ENCODE measurements around the gene LRIG1. TPM values are rescaled to one million over a fixed set of nuclear protein-coding genes. Genes with fewer than 3 reads are reported as not detected.

Gene LRIG1
- total RNA-seq, 2 donors from 2014 or later, result 28.2 to 39.1 TPM

- Mint-ChIP-seq H3K27ac (peak overlapping the region; percentile 39 to 69), H3K36me3 (peaks cover 16 to 52% of the 10 kb centered on the region in 2 donors), H3K9me3 (peaks cover 3 to 14% of the 10 kb centered on the region in 2 donors)
- no peak for DNase-seq (ENCODE audit: low spot score in 2 of 2)
- ATAC-seq, result no peak
Observed at GRCh38 chr3:66482018-66482404, 18.8 kb downstream of the LRIG1 start.

- Mint-ChIP-seq H3K9me3 (peaks cover 3 to 14% of the 10 kb centered on the region in 2 donors), H3K27ac (peak overlapping the region; percentile 69 to 92), H3K36me3 (peaks cover 16 to 46% of the 10 kb centered on the region in 2 donors)
- DNase-seq (ENCODE audit: low spot score in 2 of 2) (no peak), ATAC-seq (no peak)
Observed at GRCh38 chr3:66481071-66482017, 19.5 kb downstream of the LRIG1 start.

- Mint-ChIP-seq H3K36me3 (peaks cover 16 to 39% of the 10 kb centered on the region in 2 donors), H3K9me3 (peaks cover 3 to 14% of the 10 kb centered on the region in 2 donors), H3K27ac (peak overlapping the region; percentile 69 to 92)
- DNase-seq (ENCODE audit: low spot score in 2 of 2) (peak in 1 of 2 donors; percentile 34), ATAC-seq (peak; percentile 69 to 75)
Observed at GRCh38 chr3:66480666-66481065, 20.2 kb downstream of the LRIG1 start.

GRCh38 chr3:66479532-66479947 lies 21.3 kb downstream of the LRIG1 start:
- ATAC-seq (peak; percentile 64 to 66), DNase-seq (ENCODE audit: low spot score in 2 of 2) (no peak)
- Mint-ChIP-seq H3K36me3 (peaks cover 12 to 31% of the 10 kb centered on the region in 2 donors), H3K9me3 (peaks cover 3 to 11% of the 10 kb centered on the region in 2 donors), H3K27ac (peak overlapping the region; percentile 69 to 94)

GRCh38 chr3:66478960-66479359 lies 21.9 kb downstream of the LRIG1 start:
- peaks cover 3 to 11% of the 10 kb centered on the region in 2 donors for H3K9me3 Mint-ChIP-seq
- peak overlapping the region in 1 of 2 donors; percentile 69 for H3K27ac Mint-ChIP-seq
- peaks cover 12 to 25% of the 10 kb centered on the region in 2 donors for H3K36me3 Mint-ChIP-seq
- DNase-seq (ENCODE audit: low spot score in 2 of 2) (no peak), ATAC-seq (peak in 1 of 2 donors; percentile 2)

- Mint-ChIP-seq H3K36me3 (peaks cover 12 to 25% of the 10 kb centered on the region in 2 donors), H3K9me3 (peaks cover 3 to 11% of the 10 kb centered on the region in 2 donors), H3K27ac (no peak overlapping the region)
- DNase-seq (ENCODE audit: low spot score in 2 of 2), result no peak
- no peak for ATAC-seq
Observed at GRCh38 chr3:66477856-66478255, 23.0 kb downstream of the LRIG1 start.

GRCh38 chr3:66476852-66477381 lies 23.9 kb downstream of the LRIG1 start:
- DNase-seq (ENCODE audit: low spot score in 2 of 2), result no peak
- H3K27ac Mint-ChIP-seq, result no peak overlapping the region
- H3K36me3 Mint-ChIP-seq, result peaks cover 12 to 25% of the 10 kb centered on the region in 2 donors
- H3K9me3 Mint-ChIP-seq, result peaks cover 3 to 11% of the 10 kb centered on the region in 2 donors
- ATAC-seq, result no peak

GRCh38 chr3:66475386-66476020 lies 25.3 kb downstream of the LRIG1 start:
- Mint-ChIP-seq H3K36me3 (peaks cover 12 to 23% of the 10 kb centered on the region in 2 donors), H3K27ac (no peak overlapping the region), H3K9me3 (peaks cover 3 to 11% of the 10 kb centered on the region in 2 donors)
- ATAC-seq (no peak), DNase-seq (ENCODE audit: low spot score in 2 of 2) (no peak)

GRCh38 chr3:66473692-66474091 lies 27.1 kb downstream of the LRIG1 start:
- no peak for ATAC-seq
- no peak for DNase-seq (ENCODE audit: low spot score in 2 of 2)
- peak overlapping the region; percentile 85 to 89 for H3K27ac Mint-ChIP-seq
- peaks cover 0 to 5% of the 10 kb centered on the region in 2 donors for H3K9me3 Mint-ChIP-seq
- peaks cover 4 to 23% of the 10 kb centered on the region in 2 donors for H3K36me3 Mint-ChIP-seq

GRCh38 chr3:66473181-66473580 lies 27.6 kb downstream of the LRIG1 start:
- Mint-ChIP-seq H3K9me3 (peaks cover 0 to 5% of the 10 kb centered on the region in 2 donors), H3K36me3 (peaks cover 4 to 18% of the 10 kb centered on the region in 2 donors), H3K27ac (peak overlapping the region; percentile 85 to 89)
- DNase-seq (ENCODE audit: low spot score in 2 of 2) (no peak), ATAC-seq (no peak)

- peaks cover 4 to 18% of the 10 kb centered on the region in 2 donors for H3K36me3 Mint-ChIP-seq
- peak; percentile 38 to 70 for DNase-seq (ENCODE audit: low spot score in 2 of 2)
- peak; percentile 85 to 88 for ATAC-seq
- peaks cover 0 to 5% of the 10 kb centered on the region in 2 donors for H3K9me3 Mint-ChIP-seq
- peak overlapping the region; percentile 85 to 89 for H3K27ac Mint-ChIP-seq
Observed at GRCh38 chr3:66472313-66473134, 28.3 kb downstream of the LRIG1 start.

- DNase-seq (ENCODE audit: low spot score in 2 of 2) (no peak), ATAC-seq (no peak)
- peaks cover 4 to 27% of the 10 kb centered on the region in 2 donors for H3K36me3 Mint-ChIP-seq
- peaks cover 0 to 5% of the 10 kb centered on the region in 2 donors for H3K9me3 Mint-ChIP-seq
- peak overlapping the region; percentile 85 to 89 for H3K27ac Mint-ChIP-seq
Observed at GRCh38 chr3:66470956-66471686, 29.7 kb downstream of the LRIG1 start.

GRCh38 chr3:66470285-66470684 lies 30.5 kb downstream of the LRIG1 start:
- Mint-ChIP-seq H3K36me3 (peaks cover 4 to 27% of the 10 kb centered on the region in 2 donors), H3K27ac (peak overlapping the region in 1 of 2 donors; percentile 95), H3K9me3 (peaks cover 0 to 5% of the 10 kb centered on the region in 2 donors)
- DNase-seq (ENCODE audit: low spot score in 2 of 2), result no peak
- no peak for ATAC-seq

GRCh38 chr3:66469220-66469640 lies 31.6 kb downstream of the LRIG1 start:
- H3K9me3 Mint-ChIP-seq, result peaks cover 0 to 5% of the 10 kb centered on the region in 2 donors
- DNase-seq (ENCODE audit: low spot score in 2 of 2) (no peak), ATAC-seq (peak; percentile 68 to 75)
- H3K27ac Mint-ChIP-seq, result peak overlapping the region; percentile 90 to 95
- H3K36me3 Mint-ChIP-seq, result peaks cover 4 to 27% of the 10 kb centered on the region in 2 donors

GRCh38 chr3:66467996-66468735 lies 32.7 kb downstream of the LRIG1 start:
- H3K9me3 Mint-ChIP-seq, result peaks cover 0 to 5% of the 10 kb centered on the region in 2 donors
- peaks cover 4 to 27% of the 10 kb centered on the region in 2 donors for H3K36me3 Mint-ChIP-seq
- H3K27ac Mint-ChIP-seq, result peak overlapping the region in 1 of 2 donors; percentile 29
- DNase-seq (ENCODE audit: low spot score in 2 of 2) (no peak), ATAC-seq (no peak)
